NK-92 treated with Interleukin-12 subunit alpha and Interleukin-12 subunit beta, amount 100 ng/mL, for 24 hours (cell line): ENCODE results near the gene SNTN.

Source experiments
- DNase-seq: peaks from one replicate; lab custom pipeline; 2025; lab: John Stamatoyannopoulos, UW

Gene SNTN

GRCh38 chr3:63674586-63674985 lies 22.1 kb downstream of the SNTN start:
- no peak for DNase-seq

GRCh38 chr3:63679186-63679585 lies 26.7 kb downstream of the SNTN start:
- DNase-seq: no peak

GRCh38 chr3:63684081-63684480 lies 31.6 kb downstream of the SNTN start:
- no peak for DNase-seq

GRCh38 chr3:63685340-63685739 lies 32.9 kb downstream of the SNTN start:
- DNase-seq: no peak

GRCh38 chr3:63687278-63688225 lies 35.1 kb downstream of the SNTN start:
- no peak for DNase-seq

GRCh38 chr3:63689285-63689684 lies 36.8 kb downstream of the SNTN start:
- DNase-seq: no peak

GRCh38 chr3:63693351-63693750 lies 40.9 kb downstream of the SNTN start:
- DNase-seq: no peak

GRCh38 chr3:63705092-63705645 lies 52.7 kb downstream of the SNTN start:
- no peak for DNase-seq

- no peak for DNase-seq
Measured at GRCh38 chr3:63706321-63707085, 54.0 kb downstream of the SNTN start.

- DNase-seq: no peak
Measured at GRCh38 chr3:63707731-63708130, 55.3 kb downstream of the SNTN start.

GRCh38 chr3:63709576-63709975 lies 57.1 kb downstream of the SNTN start:
- DNase-seq: no peak
